AG10803 (cell line): ENCODE results near the gene MCTP1.
A peak's percentile ranks its signal among the peaks of the same experiment; 100 is the strongest.

ENCODE experiments used
- DNase-seq: peaks from one replicate; pipeline ENCODE4 v3.0.0; 2010; ENCODE audit warnings: low read depth
- H3K4me3 ChIP-seq: 2 replicates; pipeline ENCODE4 v1.5.1; 2011; ENCODE audit warnings: mild to moderate bottlenecking, low read length, control low read depth
- TF ChIP-seq, protein P1 (sequence below): conservative IDR thresholded peaks from 2 replicates; pipeline ENCODE4 v1.5.1; 2011; ENCODE audit warnings: mild to moderate bottlenecking, low read length, control low read depth, inconsistent platforms

The MCTP1 gene

DNA sequence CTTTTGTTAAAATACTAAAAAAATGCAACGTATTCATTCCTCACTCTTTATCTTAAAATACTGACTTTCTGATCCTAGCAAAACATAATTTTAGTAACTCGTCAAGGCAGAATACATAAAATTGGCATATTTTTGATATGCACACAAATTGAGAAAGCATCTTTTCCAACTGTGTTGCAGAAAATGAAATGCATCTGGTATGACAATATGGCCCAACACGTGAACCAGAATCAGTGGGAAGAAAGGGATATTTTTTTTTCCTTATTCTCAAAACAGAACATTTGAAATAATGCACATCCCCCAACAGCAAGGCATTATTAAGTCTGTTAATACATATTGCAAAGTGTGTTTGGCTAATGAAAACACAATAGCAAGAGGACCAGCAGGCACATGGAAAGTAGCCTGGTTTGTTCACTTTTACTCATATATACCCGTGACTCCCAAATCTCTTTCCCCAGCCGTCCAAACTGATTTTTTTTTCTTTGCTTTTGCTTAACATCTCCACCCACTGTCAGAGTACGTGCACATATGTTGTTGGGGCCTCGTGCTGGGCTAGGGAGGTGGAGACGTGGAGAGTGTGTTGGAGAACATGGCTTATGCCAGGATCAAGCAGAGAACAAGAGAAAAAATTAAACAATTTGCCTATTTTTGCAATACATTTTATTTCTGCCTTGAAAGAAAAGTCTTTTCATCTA is 4.3 kb downstream of the MCTP1 start:
- DNase-seq = no peak
- TF ChIP-seq, protein P1, sequence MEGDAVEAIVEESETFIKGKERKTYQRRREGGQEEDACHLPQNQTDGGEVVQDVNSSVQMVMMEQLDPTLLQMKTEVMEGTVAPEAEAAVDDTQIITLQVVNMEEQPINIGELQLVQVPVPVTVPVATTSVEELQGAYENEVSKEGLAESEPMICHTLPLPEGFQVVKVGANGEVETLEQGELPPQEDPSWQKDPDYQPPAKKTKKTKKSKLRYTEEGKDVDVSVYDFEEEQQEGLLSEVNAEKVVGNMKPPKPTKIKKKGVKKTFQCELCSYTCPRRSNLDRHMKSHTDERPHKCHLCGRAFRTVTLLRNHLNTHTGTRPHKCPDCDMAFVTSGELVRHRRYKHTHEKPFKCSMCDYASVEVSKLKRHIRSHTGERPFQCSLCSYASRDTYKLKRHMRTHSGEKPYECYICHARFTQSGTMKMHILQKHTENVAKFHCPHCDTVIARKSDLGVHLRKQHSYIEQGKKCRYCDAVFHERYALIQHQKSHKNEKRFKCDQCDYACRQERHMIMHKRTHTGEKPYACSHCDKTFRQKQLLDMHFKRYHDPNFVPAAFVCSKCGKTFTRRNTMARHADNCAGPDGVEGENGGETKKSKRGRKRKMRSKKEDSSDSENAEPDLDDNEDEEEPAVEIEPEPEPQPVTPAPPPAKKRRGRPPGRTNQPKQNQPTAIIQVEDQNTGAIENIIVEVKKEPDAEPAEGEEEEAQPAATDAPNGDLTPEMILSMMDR = no peak
- no peak overlapping the region for H3K4me3 ChIP-seq

DNA sequence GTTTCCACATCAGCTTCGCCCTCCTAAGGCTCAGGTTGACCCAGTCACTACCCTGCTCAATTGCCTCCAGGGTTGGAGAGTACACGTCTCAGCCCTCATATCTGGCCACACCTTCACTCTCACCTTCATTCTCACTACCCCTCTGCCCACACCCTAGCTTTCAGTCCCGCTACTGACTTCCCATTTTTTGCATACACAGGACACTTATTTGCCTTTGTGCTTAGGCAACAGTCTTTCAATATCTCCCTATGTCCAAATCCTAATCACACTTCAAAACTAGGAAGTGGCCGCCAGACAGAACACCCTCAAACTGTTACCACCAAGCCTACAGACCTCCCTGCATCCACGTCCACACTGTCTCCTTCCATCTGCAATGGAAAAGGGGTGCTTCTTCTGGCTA is 10.9 kb downstream of the MCTP1 start:
- DNase-seq = no peak
- H3K4me3 ChIP-seq = no peak overlapping the region

DNA sequence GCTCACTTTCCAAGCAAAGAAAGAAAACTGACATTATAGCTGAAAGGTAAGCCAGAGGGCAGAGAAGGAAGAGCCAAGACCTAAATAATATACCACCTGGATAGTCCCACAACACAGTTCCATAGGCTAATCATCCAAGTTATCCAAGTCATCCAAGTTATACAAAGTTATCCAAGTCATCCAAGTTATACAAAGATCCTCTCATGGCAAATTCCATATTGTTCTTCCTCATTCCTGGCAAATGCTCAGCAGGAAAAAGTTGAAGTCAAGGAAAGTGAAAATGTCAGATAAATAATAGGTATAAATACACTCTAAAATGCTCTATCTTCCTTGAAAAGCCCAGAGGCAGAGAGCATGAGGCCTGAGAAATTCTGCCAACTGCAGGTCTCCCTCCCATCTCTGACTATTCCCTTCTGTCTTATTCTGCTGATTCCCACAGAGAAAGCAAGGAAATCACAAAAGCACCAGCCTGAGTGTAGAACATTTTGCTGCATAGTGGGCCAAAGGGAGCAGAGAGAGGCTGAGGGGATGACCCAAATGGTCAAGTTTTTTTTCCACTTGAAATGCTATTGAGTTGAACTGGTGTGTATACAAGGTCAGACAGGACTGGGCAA is 12.5 kb downstream of the MCTP1 start:
- DNase-seq = no peak
- TF ChIP-seq, protein P1 = no peak
- H3K4me3 ChIP-seq = no peak overlapping the region

More for the DNA sequence above, 10.9 kb downstream of the MCTP1 start:
- TF ChIP-seq, protein P1 = no peak

DNA sequence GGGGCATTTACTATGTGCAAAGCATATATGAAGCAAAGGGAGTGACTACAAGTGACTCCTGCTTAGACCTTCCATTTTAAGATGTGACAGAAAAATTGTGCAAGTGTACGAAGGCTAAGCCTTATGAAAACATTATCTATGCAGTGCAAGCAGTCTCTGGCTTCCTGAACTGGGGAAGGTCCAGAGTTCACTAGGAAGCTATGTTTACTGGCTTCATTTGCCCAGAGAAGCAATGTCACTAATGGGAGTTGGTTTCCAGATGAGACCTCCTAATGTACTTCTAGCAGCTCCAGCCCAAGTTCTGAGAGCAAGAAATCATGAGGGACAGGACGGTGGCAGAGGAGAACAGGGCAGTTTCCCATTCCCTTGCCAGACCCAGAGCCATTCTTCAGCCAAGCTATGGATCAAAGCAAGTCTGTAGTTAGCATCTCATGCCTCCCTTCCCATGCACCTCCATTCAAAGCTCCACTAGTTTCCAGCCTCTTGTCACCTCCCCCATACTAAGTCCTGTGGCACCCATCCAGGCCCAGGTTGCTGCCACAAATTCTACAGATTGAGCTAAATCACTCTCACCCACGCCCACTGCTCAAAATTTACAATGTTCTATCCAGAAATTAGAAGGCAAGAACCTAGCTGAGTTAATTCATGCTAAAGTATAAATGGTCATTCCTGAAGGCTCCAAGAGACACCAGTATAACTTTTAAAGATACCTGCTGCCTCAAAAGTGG is 21.8 kb downstream of the MCTP1 start:
- TF ChIP-seq, protein P1 = no peak
- DNase-seq = no peak
- no peak overlapping the region for H3K4me3 ChIP-seq

DNA sequence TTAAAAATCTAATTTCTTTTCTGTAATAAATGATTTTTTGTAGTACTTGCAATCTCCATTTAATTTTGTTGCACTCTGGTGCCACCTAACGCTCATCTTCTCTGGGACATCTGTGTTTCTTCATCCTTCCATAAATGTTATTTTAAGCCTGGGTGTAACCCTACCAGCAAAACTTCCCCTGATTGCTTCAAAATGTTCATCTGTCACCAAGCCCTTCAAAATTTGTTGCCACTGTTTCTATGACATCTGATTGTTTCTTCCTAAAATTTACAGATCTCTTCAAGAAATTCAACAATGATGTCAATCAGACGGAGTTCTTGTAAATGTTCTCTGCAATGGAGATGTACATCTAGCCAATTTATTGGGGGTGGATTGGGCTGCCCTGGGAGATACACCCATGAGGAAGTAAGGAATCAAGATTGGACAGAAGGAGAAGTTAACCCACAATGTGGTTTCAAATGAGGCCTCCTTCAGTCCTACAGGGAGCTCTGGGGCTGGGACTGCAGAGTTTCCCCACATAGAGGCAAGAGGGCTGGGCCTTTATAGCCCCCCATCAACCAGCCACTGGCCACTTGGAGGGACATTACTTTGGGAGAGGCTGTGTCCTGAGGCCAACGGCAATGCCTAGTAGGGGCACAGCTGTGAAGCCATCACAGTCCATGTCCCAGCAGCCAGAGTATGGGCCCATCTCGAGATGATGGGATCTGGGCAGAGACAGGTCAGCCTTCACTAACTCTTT is 23.3 kb downstream of the MCTP1 start:
- DNase-seq = peak; percentile 50
- TF ChIP-seq, protein P1 = peak; percentile 66
- H3K4me3 ChIP-seq = no peak overlapping the region

DNA sequence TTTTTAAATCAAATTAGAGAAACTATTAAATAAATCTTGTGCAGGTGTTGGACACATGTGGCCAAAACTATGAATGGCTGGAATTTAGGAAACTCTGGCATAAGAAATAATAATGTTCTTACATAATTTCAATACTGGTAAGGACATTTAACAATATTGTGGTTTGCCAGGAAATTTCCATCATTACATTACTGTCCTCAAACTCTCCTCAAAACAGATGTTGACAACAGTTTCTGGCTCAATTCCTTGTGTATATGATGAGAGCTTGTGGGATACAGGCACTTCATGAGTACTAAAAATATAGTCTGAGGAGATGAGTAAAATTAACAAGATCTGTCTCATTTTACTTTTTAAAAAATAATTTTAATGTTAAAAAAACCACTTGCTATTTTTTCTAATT is 27.9 kb downstream of the MCTP1 start:
- peak; percentile 3 for DNase-seq
- no peak overlapping the region for H3K4me3 ChIP-seq
- TF ChIP-seq, protein P1 = no peak
